NCI-H2196 treated with DMSO at 0.1 percent for 48 hours (cell line): ENCODE measurements around the gene PFKFB3.
"Not testable (repeated sequence)": the region's sequence is repeated elsewhere in the genome, so short reads cannot be mapped to it uniquely, and the experiment has no call there.

Experiments
- DNase-seq: peaks from one replicate; lab custom pipeline; 2025; ENCODE audit not compliant: unreplicated experiment; lab: John Stamatoyannopoulos, UW

PFKFB3 gene

GRCh38 chr10:6201516-6201975 lies 1.2 kb upstream of the PFKFB3 start:
- no peak for DNase-seq

GRCh38 chr10:6202098-6202683 lies 541 bp upstream of the PFKFB3 start:
- DNase-seq, result no peak

GRCh38 chr10:6203331-6204062 lies 765 bp downstream of the PFKFB3 start:
- DNase-seq, result no peak

- DNase-seq, result no peak
Observed at GRCh38 chr10:6204063-6204340, 1.3 kb downstream of the PFKFB3 start.

GRCh38 chr10:6204341-6205191 lies 1.8 kb downstream of the PFKFB3 start:
- DNase-seq, result no peak

GRCh38 chr10:6206486-6206885 lies 3.8 kb downstream of the PFKFB3 start:
- DNase-seq, result not testable (repeated sequence)

GRCh38 chr10:6207658-6208057 lies 4.9 kb downstream of the PFKFB3 start:
- DNase-seq, result no peak

- no peak for DNase-seq
Observed at GRCh38 chr10:6208799-6209235, 6.1 kb downstream of the PFKFB3 start.

- DNase-seq, result no peak
Observed at GRCh38 chr10:6211341-6211670, 8.6 kb downstream of the PFKFB3 start.

- DNase-seq, result no peak
Observed at GRCh38 chr10:6211671-6212635, 9.2 kb downstream of the PFKFB3 start.

- DNase-seq, result no peak
Observed at GRCh38 chr10:6212806-6213205, 10.1 kb downstream of the PFKFB3 start.

GRCh38 chr10:6213257-6213905 lies 10.6 kb downstream of the PFKFB3 start:
- DNase-seq, result no peak

GRCh38 chr10:6213908-6214307 lies 11.2 kb downstream of the PFKFB3 start:
- DNase-seq, result no peak

- DNase-seq, result no peak
Observed at GRCh38 chr10:6214612-6215011, 11.9 kb downstream of the PFKFB3 start.

- DNase-seq, result no peak
Observed at GRCh38 chr10:6215241-6215640, 12.5 kb downstream of the PFKFB3 start.

GRCh38 chr10:6215683-6216484 lies 13.2 kb downstream of the PFKFB3 start:
- DNase-seq, result no peak

GRCh38 chr10:6216916-6217315 lies 14.2 kb downstream of the PFKFB3 start:
- no peak for DNase-seq

GRCh38 chr10:6217611-6218010 lies 14.9 kb downstream of the PFKFB3 start:
- DNase-seq, result no peak

GRCh38 chr10:6218692-6219493 lies 16.2 kb downstream of the PFKFB3 start:
- no peak for DNase-seq
